IPS DF 6.9 (cell line): ENCODE measurements around the gene ACOX1.

ENCODE experiments used
- DNase-seq: peaks from one replicate; pipeline ENCODE4 v3.0.0-alpha.2; 2013; ENCODE audit warnings: low read depth, low spot score
- H3K27ac ChIP-seq: one replicate; pipeline ENCODE4 v1.5.1; 2013; ENCODE audit warnings: low read length, control low read depth
- H3K27me3 ChIP-seq: 2 replicates; pipeline ENCODE4 v1.6.1; 2013; ENCODE audit warnings: mild to moderate bottlenecking, low read length; ENCODE audit not compliant: control insufficient read depth, insufficient read depth
- H3K36me3 ChIP-seq: 2 replicates; pipeline ENCODE4 v1.6.1; 2013; ENCODE audit warnings: low read length; ENCODE audit not compliant: control insufficient read depth, insufficient read depth
- H3K4me1 ChIP-seq: 2 replicates; pipeline ENCODE4 v1.6.1; 2013; ENCODE audit warnings: low read length; ENCODE audit not compliant: control insufficient read depth, insufficient read depth
- H3K4me3 ChIP-seq: 2 replicates; pipeline ENCODE4 v1.5.1; 2013; ENCODE audit warnings: mild to moderate bottlenecking, low read length
- H3K9me3 ChIP-seq: 2 replicates; pipeline ENCODE4 v1.6.1; 2013; ENCODE audit warnings: low read length, inconsistent platforms; ENCODE audit not compliant: control insufficient read depth, insufficient read depth
- WGBS: extraction: QIAGEN DNeasy Blood & Tissue Kit; methylation state at CpG from one replicate; pipeline ENCODE4 v1.1.7; 2013; ENCODE audit warnings: mixed read lengths, missing lambda C conversion rate; ENCODE audit not compliant: insufficient read length, insufficient coverage; 5-methylcytosine and 5-hydroxymethylcytosine counted together

ACOX1 gene

DNA sequence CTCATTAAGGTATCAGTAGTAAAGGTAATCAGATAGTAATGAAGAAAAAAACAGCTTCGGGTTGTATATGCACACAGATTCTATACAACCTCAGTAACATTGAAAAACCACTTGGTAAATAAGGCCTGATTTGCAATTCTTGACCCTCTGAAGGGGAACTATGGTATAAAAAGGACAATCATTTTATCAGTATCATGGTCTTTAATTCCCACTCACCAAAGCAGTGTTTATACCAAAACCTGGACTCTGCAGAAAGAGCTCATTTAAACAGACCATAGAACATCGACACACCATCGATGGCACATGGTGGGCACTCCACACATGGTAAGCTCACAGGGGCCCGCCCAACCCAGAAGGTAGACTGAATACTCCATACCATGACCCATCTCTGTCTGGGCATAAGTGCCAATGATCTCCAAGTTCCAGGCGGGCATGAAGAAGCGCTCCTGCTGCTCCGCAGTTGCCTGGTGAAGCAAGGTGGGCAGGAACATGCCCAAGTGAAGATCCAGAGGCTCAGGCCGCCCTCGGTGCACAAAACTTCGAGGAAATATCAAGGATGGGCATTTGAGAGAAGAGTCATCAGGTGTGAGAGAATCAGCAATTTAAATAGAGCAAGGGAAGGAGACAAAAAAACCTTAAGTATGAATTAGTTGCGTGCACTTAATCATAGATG lies 19.0 kb downstream of the ACOX1 start:
- Histone ChIP-seq H3K4me1 (peaks cover 4% of the 10 kb centered on the region), H3K27me3 (0 out of 2 replicates have a peak, but pooled peaks cover 1% of the 10 kb centered on the region), H3K9me3 (no peaks in the 10 kb centered on the region), H3K27ac (no peak overlapping the region), H3K4me3 (no peak overlapping the region), H3K36me3 (no peaks in the 10 kb centered on the region; the same call in 1 of the 2 replicates)
- WGBS, result no CpG with 5 or more reads among the region's 11 CpGs
- no peak for DNase-seq

DNA sequence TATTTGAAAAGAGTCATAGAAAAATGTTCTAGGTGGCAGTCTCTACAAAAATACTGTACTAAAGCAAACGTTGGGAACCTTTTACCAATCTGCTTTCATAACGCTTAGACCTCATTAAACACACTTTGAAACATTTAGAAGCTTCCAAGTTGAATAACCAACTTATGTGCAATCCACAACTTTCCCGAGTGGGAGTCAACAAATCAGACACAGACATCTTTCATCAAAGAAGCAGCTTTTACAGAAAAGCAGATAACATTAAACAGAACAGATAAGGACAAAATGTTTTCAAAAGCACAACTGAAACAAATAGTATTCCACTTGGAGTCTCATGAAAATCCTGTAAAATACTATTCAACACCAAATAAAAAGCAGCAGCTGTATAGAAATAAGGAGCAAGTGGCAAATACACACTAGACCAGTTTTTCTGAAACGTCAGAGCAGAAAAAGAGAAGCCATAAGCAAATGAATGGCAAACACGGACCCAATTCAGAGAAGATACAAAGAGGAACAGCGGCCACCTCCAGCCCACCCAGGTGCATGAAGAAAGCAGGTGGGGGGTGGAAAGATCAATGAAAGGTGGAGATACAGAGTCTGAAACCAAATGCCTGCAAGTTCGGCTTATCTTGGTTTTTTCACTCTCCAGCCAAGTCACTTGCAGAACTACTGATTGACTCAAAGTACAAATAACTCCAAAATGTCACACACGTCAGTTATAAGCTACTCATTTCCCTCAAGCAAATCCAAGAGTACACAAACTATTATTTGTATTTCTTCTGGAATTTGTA lies 19.7 kb downstream of the ACOX1 start:
- Histone ChIP-seq H3K9me3 (no peaks in the 10 kb centered on the region), H3K4me3 (no peak overlapping the region), H3K27me3 (0 out of 2 replicates have a peak, but pooled peaks cover 1% of the 10 kb centered on the region), H3K36me3 (no peaks in the 10 kb centered on the region; the same call in 1 of the 2 replicates), H3K4me1 (peaks cover 4% of the 10 kb centered on the region), H3K27ac (no peak overlapping the region)
- WGBS, result no CpG with 5 or more reads among the region's 8 CpGs
- no peak for DNase-seq

DNA sequence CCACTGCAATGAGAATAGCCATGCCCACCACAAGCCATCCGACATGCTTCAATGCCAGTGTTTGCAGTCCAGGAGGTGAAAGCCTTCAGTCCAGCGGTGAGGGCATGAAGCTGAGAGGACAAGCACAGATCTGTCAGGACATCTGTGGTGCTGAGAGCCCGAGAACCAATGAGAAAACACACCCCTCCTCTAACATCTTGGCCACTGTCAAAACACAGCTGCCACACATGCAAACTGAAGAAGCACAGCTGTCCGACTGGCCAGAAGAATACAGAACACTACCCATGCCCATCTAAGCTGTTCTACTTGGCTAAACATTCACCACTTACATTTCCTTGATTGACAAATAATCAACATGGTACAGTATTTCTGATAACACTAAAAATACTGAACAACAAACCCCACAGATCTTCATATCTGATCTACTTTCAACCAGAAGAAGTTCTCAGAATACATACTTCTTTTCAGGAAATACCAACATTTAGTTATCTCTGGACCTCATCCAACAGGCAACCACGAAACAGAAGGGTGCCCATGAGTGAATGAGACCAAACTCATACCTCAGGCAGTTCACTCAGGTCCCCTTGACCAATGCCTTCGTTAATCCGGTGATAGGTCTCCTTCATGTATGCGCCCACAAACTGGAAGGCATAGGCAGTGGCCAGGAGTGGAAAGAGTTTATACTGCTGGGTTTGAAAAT lies 28.0 kb downstream of the ACOX1 start:
- WGBS, result no CpG with 5 or more reads among the region's 8 CpGs
- Histone ChIP-seq H3K9me3 (no peaks in the 10 kb centered on the region), H3K27me3 (no peaks in the 10 kb centered on the region), H3K36me3 (peaks cover 25% of the 10 kb centered on the region), H3K4me1 (no peaks in the 10 kb centered on the region), H3K4me3 (no peak overlapping the region), H3K27ac (no peak overlapping the region)
- DNase-seq, result no peak

DNA sequence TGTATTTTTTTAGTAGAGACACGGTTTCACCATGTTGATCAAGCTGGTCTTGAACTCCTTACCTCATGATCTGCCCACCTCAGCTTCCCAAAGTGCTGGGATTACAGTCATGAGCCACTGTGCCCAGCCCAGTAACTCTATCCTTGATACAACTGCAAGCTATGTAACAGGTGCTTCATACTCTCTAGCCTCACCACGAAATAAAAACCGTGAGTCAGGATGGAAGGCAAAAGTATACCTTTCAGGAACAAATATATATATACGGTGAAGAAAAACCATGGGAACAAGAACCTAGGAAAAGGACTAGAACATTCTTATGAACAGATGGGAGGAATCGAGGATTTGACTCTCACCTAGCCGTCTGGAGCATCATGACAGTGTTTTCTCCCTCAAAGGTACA lies 28.5 kb downstream of the ACOX1 start:
- Histone ChIP-seq H3K27me3 (no peaks in the 10 kb centered on the region), H3K9me3 (no peaks in the 10 kb centered on the region), H3K27ac (no peak overlapping the region), H3K36me3 (peaks cover 25% of the 10 kb centered on the region), H3K4me1 (no peaks in the 10 kb centered on the region), H3K4me3 (no peak overlapping the region)
- no peak for DNase-seq
- WGBS, result no CpG with 5 or more reads among the region's 6 CpGs

DNA sequence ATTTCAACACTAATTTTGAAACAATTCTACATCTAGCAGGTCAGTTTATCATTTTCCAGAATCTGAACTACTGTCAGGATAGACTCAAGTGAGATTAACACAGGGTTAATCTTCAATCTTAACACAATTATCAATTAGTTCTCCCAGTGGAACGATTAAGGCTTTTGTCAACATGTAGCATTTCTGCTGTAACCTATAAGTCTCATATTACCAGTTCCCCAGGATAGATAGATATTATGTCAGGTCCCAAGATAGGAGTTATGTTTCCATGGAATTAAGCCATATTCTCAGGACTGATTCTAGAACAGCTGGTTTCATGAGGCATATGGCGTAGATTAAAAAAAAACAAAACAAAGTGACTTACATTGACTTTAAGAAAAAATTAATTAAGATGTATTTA lies 33.8 kb downstream of the ACOX1 start:
- no peaks in the 10 kb centered on the region for H3K9me3 ChIP-seq
- WGBS, result no CpG with 5 or more reads among the region's 2 CpGs
- H3K27ac ChIP-seq, result no peak overlapping the region
- no peaks in the 10 kb centered on the region for H3K27me3 ChIP-seq
- no peak overlapping the region for H3K4me3 ChIP-seq
- H3K4me1 ChIP-seq, result no peaks in the 10 kb centered on the region
- DNase-seq, result no peak
- peaks cover 5% of the 10 kb centered on the region for H3K36me3 ChIP-seq

DNA sequence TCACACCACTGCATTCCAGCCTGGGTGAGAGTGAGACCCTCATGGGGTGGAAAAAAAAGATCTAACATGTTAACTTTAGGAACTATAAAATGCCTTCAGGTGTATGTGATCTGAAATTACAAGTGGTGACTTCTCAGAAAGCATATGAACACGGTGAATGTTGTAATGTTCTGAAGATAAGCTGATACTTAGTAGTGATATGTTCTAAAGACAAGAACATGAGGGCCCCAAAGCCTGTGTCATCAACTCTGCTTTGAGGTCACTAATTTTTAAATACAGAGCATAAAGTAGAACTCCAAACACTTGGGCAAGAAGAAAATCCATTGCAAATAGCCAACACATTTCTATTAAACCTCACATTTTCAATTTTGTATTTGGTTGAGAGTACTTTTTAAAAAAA lies 35.5 kb downstream of the ACOX1 start:
- no peak overlapping the region for H3K4me3 ChIP-seq
- no CpG with 5 or more reads among the region's 1 CpG for WGBS
- no peak for DNase-seq
- no peaks in the 10 kb centered on the region for H3K9me3 ChIP-seq
- H3K27me3 ChIP-seq, result no peaks in the 10 kb centered on the region
- H3K4me1 ChIP-seq, result no peaks in the 10 kb centered on the region
- no peaks in the 10 kb centered on the region; the same call in 1 of the 2 replicates for H3K36me3 ChIP-seq
- no peak overlapping the region for H3K27ac ChIP-seq

DNA sequence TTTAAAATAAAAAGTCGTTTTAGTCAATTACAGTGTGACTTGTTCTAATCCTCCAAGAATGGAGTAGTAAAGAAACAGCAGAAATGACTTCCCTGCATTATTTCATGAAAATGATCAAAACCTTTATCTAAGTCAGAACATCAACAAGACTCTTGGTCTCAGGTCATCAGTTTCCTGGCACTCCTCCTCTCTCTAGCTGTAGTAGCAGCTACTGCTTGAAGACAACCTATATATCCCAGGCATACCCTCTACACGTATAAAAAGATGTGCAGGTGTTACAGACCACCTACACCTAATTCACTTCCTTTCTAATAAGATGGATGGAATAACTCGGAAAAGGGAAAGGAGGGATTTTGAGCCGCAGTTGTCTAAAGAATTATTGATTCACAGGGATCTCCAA lies 36.5 kb downstream of the ACOX1 start:
- H3K4me1 ChIP-seq, result no peaks in the 10 kb centered on the region
- no peak overlapping the region for H3K4me3 ChIP-seq
- WGBS, result no CpG with 5 or more reads among the region's 4 CpGs
- no peak for DNase-seq
- no peak overlapping the region for H3K27ac ChIP-seq
- no peaks in the 10 kb centered on the region for H3K9me3 ChIP-seq
- no peaks in the 10 kb centered on the region; the same call in 1 of the 2 replicates for H3K36me3 ChIP-seq
- H3K27me3 ChIP-seq, result no peaks in the 10 kb centered on the region

DNA sequence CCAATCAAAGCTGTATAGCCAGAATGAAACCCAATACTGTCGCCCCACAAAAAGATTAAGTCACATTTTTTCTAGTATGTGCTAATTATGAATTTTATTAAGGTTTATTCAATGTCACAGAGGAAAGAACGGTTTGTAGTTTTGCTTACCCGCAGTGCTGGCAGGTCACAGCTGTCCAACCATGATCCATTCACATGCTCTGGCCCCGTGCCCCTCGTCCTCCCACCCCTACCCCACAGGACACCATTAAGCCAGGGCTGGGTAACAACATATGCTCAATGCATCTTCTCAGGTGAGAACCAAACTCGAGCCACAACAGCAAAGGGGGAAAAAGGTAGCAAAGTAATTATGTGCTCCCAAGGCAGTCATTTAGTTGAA lies 37.5 kb downstream of the ACOX1 start:
- no peak for DNase-seq
- no peak overlapping the region for H3K4me3 ChIP-seq
- H3K27ac ChIP-seq, result no peak overlapping the region
- no peaks in the 10 kb centered on the region for H3K4me1 ChIP-seq
- no peaks in the 10 kb centered on the region for H3K27me3 ChIP-seq
- WGBS, result no CpG with 5 or more reads among the region's 6 CpGs
- H3K9me3 ChIP-seq, result no peaks in the 10 kb centered on the region
- H3K36me3 ChIP-seq, result no peaks in the 10 kb centered on the region; the same call in 1 of the 2 replicates

DNA sequence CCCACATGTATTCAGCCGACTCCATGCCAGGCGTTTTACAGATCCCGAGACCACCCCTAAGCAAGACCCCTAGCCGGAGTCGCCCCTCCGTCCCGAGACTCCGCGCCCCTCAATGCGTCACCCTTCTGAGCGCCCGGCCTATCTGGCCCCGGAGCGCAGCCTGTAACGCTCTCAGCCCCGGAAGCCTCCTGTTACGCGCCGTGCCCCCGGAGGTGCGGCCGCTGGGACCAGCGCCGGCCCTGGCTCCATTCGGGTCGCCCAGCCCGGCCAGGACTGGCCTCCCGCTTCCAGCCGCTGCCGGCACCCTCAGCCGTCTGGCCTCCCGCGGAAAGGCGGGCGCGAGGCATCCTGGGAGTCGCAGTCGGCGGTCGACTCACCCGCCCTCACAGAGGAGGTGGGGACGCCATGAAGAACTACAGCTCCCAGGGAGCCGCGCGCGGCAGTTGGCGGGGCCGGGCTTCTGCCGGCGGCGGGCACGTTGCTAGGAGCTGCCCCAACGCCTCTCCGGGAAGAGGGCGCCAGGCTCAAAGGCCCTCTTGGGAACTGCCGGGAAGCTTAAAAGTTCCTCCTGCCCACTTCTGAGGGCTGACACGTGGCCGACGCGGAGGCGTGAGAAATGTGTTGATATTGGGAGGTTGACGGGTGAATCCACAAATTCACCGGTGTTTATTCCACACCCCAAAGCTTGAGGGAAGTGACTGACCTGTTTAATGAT lies 38.1 kb downstream of the ACOX1 start, which contains the start of gene FBF1:
Gene FBF1 (minus strand): TSS at position 316 of the 715 bp plus-strand sequence. CDS start 2,893 bp downstream, outside the sequence.
- no peaks in the 10 kb centered on the region for H3K27me3 ChIP-seq
- no CpG with 5 or more reads among the region's 63 CpGs for WGBS
- H3K27ac ChIP-seq, result no peak within 1 kb of the TSS
- H3K4me3 ChIP-seq, result peak within 1 kb of the TSS; percentile 75
- DNase-seq, result peak; percentile 73
- H3K36me3 ChIP-seq, result no peaks in the 10 kb centered on the region; the same call in 1 of the 2 replicates
- H3K4me1 ChIP-seq, result no peaks in the 10 kb centered on the region
- no peaks in the 10 kb centered on the region for H3K9me3 ChIP-seq

DNA sequence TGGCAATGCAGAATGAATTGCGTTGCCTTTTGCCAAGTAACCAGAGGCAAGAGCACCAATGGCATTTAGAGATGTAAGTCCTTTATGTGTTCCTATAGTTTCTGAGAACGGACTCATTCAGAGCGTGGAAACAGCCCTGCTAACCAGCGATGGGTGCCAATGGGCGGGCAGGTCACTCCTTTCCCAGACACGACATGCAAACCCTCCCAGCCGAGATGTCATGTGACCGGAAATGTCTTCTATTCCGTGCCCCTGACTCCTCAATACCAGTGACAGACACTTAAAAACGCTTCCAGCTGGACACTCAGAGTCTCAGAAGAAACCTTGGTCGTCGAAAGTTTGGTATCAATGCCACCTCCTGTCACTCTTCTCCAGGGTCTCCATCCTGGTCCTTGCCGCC lies 41.3 kb downstream of the ACOX1 start:
- no peak for DNase-seq
- WGBS, result no CpG with 5 or more reads among the region's 13 CpGs
- Histone ChIP-seq H3K9me3 (no peaks in the 10 kb centered on the region), H3K4me1 (no peaks in the 10 kb centered on the region), H3K4me3 (no peak overlapping the region), H3K36me3 (no peaks in the 10 kb centered on the region), H3K27me3 (no peaks in the 10 kb centered on the region), H3K27ac (no peak overlapping the region)
